ENCODE measurements around the gene DCST1.

The DCST1 gene

DNA sequence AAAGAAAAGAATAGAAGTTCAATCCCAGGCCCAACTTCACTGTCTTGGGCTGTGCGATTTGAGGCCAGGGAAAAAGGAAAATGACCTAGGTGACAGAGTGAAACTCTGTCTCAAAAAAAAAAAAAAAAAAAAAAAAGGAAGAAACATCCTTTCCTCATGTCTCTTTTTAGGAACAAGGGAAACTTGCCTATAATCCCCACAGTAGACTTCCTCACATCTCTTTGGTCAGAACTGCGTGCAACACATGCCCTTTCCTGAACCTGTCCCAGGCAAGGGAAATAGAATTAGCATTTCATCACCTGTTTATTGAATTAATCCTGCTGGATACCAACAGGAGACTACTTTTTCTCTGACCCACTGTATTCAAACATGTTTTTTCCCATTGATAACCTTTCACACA, 2.3 kb downstream of the DCST1 start:
- no peak for DNase-seq (ENCODE audit: low read depth)

DNA sequence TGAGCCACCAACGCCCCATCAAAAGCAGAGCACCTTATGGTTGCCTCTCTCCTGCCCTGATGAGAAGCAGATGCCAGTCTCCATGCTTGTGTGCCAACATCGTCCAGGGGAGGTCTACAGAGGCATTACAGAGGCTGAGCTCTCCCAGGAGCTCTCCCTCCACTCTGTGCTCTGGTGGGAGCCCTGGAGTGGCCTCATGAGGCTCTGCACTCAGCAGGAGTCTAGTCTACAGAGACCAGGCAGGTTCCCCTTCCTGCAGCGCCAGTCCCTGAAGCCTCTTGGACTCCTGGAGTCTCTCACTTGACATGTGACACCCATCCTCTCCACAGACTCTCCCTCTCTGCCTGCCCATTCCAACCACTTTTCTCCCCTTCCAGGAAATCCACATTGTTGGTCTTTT, 3.4 kb downstream of the DCST1 start:
- DNase-seq (ENCODE audit: low read depth): no peak

DNA sequence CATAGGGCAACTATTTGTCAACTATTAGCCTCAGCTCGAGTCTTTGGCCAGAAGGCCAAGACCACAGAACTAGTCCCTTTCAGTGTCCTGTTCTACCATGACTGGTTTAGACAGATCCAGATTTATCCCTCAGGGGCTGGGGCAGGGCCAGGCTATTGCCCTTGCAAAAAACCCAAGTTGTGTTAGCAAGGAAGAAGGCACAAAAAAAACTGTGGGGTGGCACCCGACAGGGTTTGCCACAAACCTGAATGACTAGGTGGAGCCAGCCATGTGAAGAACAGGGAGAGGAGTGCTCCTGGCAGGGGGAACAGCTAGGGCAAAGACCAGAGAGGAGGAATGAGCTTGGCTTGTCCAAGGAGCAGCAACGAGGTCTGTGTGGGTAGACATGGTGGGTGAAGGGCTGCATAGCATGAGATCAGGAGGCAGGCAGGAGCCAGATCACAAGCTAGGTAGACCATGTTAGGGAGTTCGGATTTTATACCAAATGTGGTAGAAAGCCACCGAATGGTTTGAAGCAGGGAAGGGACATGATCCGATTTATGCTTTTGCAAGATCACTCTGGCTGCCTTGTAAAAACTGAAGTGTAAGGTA, 4.3 kb downstream of the DCST1 start:
- DNase-seq (ENCODE audit: low read depth): no peak

DNA sequence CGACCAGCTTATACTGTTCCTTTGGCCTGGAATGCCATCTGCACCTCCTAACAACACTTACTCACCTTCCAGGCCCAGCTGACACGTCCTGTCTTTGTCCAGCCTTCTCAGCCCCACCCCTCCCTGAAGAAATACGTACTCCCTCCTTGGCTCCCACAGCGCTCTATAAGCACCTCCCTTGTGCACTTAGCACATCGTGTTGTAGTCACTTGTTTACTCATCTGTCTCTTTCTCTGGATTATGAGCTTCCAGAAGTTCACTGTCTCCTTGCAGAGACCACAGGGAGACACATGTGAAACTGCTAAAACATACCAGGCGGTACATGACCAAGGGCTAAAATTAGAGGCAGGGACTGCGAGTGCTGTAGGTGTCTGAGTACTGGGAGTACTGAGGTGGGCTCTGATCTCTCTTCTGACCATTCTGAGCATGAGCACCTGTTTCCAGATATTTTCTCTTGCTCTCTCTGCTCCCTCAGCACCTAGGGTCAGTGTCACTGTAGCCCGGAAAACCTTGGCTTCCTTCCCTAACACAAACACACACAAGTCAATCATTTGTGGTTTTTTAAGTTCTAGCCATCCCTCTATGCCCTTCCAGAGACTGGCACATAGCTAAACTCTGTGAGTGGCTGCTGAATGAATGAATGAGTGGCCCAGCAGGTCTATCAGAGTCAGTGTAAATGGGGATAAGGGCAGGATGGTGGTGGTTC, 5.1 kb downstream of the DCST1 start:
- no peak for DNase-seq (ENCODE audit: low read depth)

DNA sequence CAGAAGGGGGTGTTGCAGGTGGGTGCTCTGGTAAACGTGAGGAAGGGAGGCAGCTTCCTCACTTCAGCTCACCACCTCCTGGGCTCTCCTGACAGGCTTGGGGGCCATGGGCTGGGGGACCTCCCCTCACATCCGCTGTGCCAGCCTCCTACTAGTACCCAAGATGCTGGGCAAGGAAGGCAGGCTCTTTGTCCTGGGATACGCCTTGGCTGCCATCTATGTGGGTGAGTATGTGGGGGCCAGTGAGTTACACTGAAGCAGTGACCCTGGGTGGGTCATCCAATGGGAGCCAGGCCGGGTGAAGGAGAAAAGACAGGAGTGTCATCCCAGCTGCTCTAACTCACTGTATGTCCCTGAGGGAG, 5.7 kb downstream of the DCST1 start:
- DNase-seq (ENCODE audit: low read depth): no peak

DNA sequence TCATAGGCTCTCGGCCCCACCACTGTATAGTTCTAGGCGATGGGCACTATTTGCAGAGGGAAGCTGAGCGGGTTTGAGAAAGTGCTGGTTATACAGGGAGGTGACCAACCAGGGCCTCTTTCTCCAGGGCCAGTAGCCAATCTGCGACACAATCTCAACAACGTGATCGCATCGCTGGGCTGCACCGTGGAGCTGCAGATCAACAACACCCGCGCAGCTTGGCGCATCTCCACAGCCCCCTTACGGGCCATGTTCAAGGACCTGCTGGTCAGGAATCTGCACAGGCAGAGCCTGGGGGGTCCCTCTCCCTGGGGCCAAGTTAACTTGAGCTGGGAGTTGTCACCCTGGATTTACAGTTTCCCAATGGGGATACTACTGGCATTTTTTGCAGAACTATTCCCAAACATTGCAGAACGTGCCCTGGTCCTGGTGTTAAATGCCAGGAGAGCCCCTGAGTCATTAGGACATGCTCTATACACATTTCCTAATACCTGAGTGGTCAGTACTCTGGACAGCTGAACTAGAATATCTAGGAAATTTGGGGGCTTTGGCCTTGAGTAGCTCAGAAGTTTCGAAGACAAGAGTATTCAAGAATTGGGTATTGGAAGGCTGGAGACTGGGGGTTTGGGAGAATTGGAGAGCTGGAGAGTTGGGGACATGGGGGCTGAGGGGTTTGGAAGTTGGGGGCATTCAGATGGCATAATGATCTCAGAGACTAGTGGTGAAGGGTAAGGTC, 6.9 kb downstream of the DCST1 start:
- no peak for DNase-seq (ENCODE audit: low read depth)

DNA sequence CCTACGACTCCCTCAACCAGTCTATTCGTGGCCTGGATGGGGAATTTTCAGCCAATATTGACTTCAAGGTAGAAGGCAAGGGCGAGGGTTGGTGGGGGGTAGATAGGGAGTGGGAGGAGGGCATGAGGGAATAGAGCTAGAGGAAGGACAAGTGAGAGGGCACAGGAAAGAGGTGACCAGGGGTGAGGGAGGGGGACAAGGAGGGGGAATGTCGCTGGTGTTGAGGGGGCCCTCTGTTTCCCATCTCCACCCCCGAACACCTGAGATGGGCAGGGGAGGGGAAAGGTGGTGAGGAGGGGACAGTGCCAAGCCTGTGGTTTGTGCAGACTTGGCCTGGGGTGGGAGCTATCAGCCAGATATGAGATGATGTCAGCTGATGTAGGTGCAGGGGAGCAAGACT, 9.2 kb downstream of the DCST1 start:
- DNase-seq (ENCODE audit: low read depth): no peak

DNA sequence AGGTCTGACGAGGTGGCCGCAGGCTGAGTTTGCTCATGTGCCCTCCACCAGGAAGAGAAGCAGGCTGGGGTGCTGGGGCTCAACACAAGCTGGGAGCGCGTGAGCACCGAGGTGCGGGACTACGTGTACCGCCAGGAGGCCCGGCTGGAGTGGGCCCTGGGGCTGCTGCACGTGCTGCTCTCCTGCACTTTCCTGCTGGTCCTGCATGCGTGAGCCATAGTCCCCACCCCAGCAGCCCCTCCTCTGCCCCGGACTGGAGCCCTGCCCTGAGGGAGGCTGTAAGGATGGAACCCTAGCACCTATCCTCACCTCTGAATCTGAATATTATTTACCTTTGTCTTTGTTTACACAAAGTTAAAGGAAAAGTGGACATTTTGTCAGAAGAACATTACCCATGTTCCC, 9.7 kb downstream of the DCST1 start:
- no peak for DNase-seq (ENCODE audit: low read depth)

DNA sequence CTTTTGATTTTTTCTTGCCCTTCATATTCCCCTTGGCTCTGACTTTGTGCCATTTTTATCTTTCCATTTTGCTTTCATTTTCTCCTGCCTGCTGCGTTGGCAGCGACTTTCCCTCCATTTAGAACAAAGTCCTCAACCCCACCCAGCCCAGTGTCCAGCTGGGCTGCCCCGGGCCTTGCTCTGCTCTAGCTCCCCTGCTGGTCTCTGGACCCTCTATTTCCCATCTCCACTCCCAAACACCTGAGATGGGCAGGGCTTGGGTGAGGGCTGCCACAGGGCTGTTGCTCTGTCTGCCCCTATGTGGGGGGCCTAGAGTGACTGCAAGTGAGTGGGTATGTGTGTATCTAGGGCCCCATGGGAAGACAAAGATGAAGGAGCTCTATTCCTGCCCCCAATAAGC, 10.2 kb downstream of the DCST1 start:
- DNase-seq (ENCODE audit: low read depth): no peak

DNA sequence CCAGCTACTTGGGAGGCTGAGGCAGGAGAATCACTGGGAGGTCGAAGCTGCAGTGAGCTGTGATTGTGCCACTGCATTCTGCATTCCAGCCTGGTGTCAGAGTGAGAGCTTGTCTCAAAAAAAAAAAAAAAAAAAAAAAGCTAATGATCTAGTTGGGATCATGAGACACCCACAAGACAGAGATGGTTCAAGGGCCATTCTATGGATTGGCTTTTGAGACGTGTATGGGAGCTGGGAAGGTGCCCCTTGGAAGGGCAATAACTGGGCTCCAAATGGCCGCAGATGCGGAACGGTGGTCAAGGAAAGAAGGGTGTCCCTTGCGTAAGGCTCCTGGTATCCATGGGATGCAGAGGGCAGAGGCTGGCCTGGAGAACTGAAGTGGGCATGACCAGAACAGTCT, 10.7 kb downstream of the DCST1 start:
- no peak for DNase-seq (ENCODE audit: low read depth)

DNA sequence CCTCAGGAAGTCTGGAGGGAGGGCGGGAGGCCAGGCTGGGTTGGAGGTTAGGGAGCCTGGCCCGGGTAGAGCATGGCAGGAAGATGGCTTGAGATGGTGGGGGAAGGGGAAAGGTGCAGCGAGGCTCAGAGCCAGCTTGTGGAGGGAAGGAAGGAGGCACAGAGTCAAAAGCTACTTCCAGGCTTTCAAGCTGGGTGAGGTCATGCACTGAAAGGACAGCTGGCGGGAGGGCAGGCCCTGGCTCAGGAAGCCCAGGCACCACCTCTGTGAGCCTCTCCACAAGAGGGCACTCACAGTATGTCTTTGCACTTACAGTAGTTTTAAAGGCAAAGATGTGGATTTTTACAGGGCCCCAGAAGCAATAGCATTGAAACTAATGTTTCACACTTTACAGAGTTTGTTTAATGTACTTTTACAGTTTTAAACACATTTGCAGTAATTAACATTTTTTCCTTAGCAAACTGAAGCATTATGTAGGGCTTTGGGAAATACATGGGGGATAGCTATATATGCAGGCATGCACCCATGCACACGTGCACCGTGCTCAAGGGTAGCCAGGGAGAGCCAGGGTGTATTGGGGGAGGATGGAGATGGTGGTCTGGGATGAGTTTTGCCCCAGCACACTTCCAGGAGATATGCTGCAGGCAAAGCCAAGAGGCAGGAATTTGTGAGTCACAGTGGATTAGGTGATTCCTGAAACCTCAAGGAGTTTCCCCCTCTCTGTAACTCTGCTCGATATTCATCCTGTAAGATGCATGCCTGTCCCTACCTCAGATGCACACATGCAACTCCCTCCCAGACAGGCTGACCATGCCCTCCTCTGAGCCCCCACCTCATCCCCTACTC, 11.4 kb downstream of the DCST1 start:
- DNase-seq (ENCODE audit: low read depth): peak; percentile 25

DNA sequence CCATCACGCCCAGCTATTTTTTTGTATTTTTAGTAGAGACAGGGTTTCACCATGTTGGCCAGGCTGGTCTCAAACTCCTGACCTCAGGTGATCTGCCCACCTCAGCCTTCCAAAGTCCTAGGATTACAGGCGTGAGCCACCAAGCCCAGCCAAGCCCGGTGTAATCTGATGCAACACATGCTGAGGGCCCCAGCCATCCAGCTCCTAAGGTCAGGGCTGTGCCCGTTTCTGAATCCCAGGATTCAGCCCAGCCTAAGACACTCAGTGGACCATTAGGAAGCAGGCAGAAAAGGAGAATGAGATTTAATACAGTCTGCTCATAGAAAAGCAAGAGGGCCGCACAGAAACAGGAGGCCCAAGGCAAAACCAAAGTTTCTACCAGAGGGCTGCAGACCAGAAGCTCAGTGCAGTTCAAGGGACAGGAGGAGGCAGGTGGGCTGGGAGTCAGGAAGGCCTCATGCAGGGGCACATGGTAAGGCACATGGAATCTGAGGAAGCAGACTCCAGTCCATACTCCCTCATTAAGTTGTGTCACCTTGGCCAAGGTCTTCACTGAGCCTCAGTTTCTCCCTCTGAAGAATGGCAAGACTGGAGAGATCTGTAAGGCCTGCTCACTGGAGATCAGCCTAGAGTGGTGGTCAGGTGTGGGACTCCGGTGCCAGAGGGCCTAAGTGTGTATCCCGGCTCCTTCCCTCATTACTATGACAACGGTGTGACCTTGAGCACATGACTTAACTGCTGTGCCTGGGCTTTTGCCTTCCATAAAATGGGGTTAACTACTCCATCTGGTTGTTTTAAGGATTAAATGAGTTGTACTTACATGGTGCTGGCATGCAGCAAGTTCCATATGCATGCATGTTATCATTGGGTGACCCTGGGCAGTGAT, 15.1 kb downstream of the DCST1 start:
- no peak for DNase-seq (ENCODE audit: low read depth)

DNA sequence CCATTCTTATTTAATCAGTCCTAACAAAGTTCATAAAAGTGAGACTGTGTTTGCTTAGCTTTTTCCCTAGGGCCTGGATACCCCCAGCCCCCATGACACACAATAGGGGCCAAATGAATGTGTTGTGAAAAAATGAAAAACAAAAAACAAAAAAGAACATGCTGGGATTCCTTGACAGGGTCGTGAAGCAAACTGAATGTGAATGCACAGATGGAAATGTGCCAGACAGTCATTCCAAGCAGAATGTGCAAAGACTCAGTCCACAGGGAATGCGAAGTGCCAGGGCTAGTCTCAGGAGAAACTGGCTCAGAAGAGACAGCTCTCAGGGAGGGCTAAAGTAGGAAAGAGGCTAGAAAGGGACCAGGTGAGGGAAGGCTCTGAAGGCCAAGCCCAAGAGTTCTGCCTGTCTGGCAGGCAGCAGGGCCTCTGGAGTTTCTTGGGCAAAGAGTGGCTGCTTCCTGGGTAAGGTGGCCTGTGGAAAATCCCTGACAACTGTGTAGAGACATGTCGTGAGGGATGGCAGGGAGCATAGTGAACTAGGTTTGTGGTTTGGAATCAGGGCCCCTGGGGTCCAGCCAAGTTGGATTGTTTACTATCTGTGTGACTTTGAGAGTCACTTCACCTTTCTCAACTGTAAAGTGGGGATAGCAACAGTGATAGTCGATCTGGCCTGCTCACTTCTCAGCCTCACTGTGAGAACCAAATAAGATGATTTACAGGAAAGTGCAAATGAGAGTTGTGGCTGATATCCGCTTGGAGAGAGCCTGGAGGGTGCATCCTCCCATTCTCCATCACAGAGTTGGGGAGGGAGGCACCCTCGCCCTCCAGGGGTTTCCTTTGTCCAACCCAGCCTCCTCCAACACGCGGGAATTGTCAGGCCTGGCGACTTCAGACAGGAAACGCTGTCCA, 16.3 kb downstream of the DCST1 start:
- no peak for DNase-seq (ENCODE audit: low read depth)

DNA sequence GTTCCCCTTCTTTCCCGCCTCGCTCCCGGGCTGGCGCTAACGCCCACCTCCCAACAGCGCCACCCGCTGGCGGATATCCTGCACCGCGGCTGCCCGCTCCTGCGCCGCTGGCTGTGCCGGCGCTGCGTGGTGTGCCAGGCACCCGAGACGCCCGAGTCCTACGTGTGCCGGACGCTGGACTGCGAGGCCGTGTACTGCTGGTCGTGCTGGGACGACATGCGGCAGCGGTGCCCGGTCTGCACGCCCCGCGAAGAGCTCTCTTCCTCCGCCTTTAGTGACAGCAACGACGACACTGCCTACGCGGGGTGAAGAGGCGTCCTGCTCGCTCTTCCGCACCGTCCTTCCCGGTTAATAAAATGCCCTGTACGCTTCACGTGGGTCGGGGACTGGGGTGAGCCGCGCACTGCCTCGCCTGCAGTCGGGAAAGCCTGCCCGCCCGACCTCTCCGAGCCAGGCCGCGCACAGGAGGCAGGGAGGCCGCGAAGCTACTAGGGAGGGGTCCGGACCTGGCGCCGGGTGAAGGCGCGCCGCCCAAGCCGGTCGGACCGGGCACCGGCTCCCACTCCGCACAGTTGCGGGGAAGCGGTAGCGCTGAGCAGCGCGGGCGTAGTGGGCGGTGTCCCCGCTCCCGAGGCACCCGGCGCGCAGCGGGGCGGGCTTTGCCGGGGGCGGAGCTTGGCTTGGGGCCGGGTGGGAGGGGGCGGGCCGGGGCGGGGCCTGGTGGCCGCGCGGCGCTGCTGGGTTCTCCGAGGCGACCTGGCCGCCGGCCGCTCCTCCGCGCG, 17.1 kb downstream of the DCST1 start, which contains the start of gene ADAM15:
TSS of gene ADAM15 (plus strand) at position 757 of the 782 bp plus-strand sequence. CDS start 71 bp downstream, outside the sequence.
- peak; percentile 71 for DNase-seq (ENCODE audit: low read depth)

DNA sequence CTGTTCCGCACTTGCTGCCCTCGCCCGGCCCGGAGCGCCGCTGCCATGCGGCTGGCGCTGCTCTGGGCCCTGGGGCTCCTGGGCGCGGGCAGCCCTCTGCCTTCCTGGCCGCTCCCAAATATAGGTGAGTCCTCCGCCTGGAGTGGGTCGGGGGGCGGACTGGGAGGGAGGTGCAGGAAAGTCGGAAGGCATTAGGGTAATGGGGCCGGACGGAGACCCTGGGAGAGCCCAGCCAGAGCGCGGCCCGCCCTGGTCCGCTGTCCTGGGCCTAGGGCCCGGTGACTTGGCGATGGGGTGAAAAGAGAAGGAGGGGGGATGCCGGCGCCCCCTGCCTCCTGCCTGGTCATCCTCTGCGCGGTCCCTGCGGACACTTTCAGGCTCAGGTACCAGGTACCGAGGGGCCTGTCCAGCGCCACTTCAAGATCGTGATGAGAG, 17.7 kb downstream of the DCST1 start:
- DNase-seq (ENCODE audit: low read depth): no peak

DNA sequence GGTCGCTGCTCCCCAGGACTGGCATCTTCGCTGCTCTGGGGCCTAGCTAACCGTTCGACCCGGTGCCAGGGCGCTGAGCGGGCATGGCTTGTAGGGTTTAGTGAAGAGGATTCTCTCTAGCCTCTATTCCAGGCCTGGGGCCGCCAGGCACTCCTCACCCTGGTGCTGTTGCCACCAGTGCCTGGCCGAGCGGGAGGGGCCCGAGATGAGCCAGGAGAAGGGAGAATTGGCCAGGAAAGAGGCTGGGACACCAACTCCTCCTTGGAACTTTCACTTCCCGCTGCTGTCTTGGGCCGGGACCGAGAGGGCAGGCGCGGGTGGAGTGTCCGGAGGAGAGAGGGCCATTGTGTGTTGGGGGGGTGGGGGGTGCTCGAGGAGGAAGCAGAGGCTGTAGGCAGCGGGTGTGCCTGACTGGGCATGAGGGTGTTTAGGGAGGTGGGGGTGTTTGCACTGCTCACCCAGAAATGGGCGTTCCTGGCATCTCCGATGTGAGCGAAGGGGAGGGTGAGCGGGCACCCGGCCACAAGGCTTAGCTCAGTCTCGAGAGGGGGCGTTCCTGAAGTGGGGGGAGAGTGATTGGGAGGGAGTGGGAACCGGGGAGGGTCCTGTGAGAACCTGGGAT, 18.3 kb downstream of the DCST1 start:
- peak; percentile 29 for DNase-seq (ENCODE audit: low read depth)

DNA sequence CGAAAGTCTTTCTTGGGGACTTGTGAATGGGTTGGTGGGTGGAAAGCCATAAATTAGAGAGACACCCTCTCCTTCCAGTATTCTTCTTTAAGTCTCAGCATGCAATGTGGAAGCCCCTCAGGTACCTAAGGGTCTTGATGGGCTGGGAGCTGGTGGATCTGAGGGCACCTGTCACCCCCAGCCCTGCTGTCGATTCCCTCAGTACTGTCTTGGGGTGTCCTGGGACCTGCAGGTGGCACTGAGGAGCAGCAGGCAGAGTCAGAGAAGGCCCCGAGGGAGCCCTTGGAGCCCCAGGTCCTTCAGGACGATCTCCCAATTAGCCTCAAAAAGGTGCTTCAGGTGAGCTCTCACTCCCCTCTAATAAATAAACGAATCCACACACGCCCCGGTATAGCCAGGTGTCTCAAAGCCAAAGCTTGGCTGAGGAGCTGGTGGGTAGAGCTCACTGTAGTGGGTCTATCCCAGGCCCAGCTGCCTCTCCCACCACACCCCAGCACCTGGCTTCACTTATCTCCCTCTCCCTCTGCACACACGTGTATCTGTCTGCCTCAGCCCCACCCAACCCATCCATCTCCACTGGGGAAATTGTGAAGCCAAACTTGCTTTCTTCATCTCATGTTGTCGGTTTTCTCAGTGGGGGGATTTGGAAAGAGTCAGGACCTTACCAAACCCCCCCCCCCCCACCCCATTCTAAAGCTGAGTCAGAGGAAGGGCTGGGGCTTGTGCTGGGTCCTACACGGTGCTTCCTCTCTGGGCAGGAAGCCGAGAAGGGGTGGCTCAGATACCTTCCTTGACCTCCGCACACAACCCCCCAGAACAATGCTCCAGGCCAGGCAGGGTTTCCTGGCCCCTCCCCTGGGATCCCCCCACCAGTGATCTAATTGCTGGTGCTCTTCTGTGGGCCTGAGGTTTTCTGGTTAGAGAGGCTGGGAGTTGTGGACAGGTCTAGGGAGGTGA, 19.1 kb downstream of the DCST1 start:
- no peak for DNase-seq (ENCODE audit: low read depth)

All from stimulated activated CD8-positive, alpha-beta memory T cell treated with anti-CD3 and anti-CD28 coated beads, Interleukin-12 subunit alpha, Interleukin-12 subunit beta, amount 100 ng/mL, for 4 hours (primary cell).